ENCODE data around the gene TMEFF2. TPM values are rescaled to one million over a fixed set of nuclear protein-coding genes. Genes with fewer than 3 reads are reported as not detected.

TMEFF2 gene
- total and polyA plus RNA-seq, 8 donors = 0.05 to 0.75 TPM; not detected in 6

- no peak overlapping the region for H3K4me3 ChIP-seq
- no peaks in the 10 kb centered on the region for H3K27me3 ChIP-seq
- H3K27ac ChIP-seq = no peak overlapping the region
- no peak for TF ChIP-seq CTCF (IDR thresholded peaks at IDR 0.05)
- no peaks in the 10 kb centered on the region for H3K4me1 ChIP-seq
- H3K9me3 ChIP-seq = no peaks in the 10 kb centered on the region
- FAIRE-seq (no peak), ATAC-seq (no peak), DNase-seq (no peak)
- WGBS, 2 donors = 70 to 75% methylated on average over 4 of the region's 4 CpGs
- H3K36me3 ChIP-seq = no peaks in the 10 kb centered on the region
- intact Hi-C loops (cut with DNase I) = no loop called here
Measured at GRCh38 chr2:192025637-192026036, 169.1 kb downstream of the TMEFF2 start.

- Histone ChIP-seq H3K4me3 (no peak overlapping the region), H3K4me1 (no peaks in the 10 kb centered on the region), H3K27ac (no peak overlapping the region), H3K9me3 (no peaks in the 10 kb centered on the region), H3K27me3 (no peaks in the 10 kb centered on the region), H3K36me3 (no peaks in the 10 kb centered on the region)
- TF ChIP-seq CTCF (IDR thresholded peaks at IDR 0.05) = no peak
- 52 to 53% methylated on average over 3 of the region's 3 CpGs for WGBS, 2 donors
- no peak for ATAC-seq
- intact Hi-C loops (cut with DNase I) = no loop called here
- no peak for DNase-seq
- FAIRE-seq = no peak
Measured at GRCh38 chr2:192023006-192023405, 171.7 kb downstream of the TMEFF2 start.

GRCh38 chr2:192017844-192018243, 176.9 kb downstream of the TMEFF2 start:
- H3K36me3 ChIP-seq = no peaks in the 10 kb centered on the region
- DNase-seq (no peak), FAIRE-seq (no peak), ATAC-seq (no peak)
- no peak for TF ChIP-seq CTCF (IDR thresholded peaks at IDR 0.05)
- no peaks in the 10 kb centered on the region for H3K4me1 ChIP-seq
- intact Hi-C loops (cut with DNase I) = no loop called here
- no peak overlapping the region for H3K4me3 ChIP-seq
- no peaks in the 10 kb centered on the region for H3K27me3 ChIP-seq
- H3K27ac ChIP-seq = no peak overlapping the region
- no peaks in the 10 kb centered on the region for H3K9me3 ChIP-seq

GRCh38 chr2:192016265-192016664, 178.5 kb downstream of the TMEFF2 start:
- Histone ChIP-seq H3K4me1 (no peaks in the 10 kb centered on the region), H3K36me3 (no peaks in the 10 kb centered on the region), H3K27ac (no peak overlapping the region), H3K27me3 (no peaks in the 10 kb centered on the region), H3K4me3 (no peak overlapping the region), H3K9me3 (no peaks in the 10 kb centered on the region)
- FAIRE-seq = no peak
- DNase-seq = no peak
- intact Hi-C loops (cut with DNase I) = no loop called here
- TF ChIP-seq CTCF (IDR thresholded peaks at IDR 0.05) = no peak
- WGBS, 2 donors = 85 to 90% methylated on average over 1 of the region's 1 CpG
- no peak for ATAC-seq

- no peak for DNase-seq
- Histone ChIP-seq H3K36me3 (no peaks in the 10 kb centered on the region), H3K27ac (no peak overlapping the region), H3K4me1 (no peaks in the 10 kb centered on the region), H3K27me3 (no peaks in the 10 kb centered on the region), H3K4me3 (no peak overlapping the region), H3K9me3 (no peaks in the 10 kb centered on the region)
- TF ChIP-seq CTCF (IDR thresholded peaks at IDR 0.05) = no peak
- intact Hi-C loops (cut with DNase I) = no loop called here
- WGBS, 2 donors = 88 to 96% methylated on average over 6 of the region's 6 CpGs
- no peak for ATAC-seq
- FAIRE-seq = no peak
Measured at GRCh38 chr2:192013211-192013610, 181.5 kb downstream of the TMEFF2 start.

All from pancreas (tissue), 10 donors.